HG02840 (cell line): ENCODE measurements around the gene CNTNAP2.

Experiments
- ATAC-seq: cut with Tn5 transposase; IDR thresholded peaks from one replicate; pipeline ENCODE4 v1.9.1; 2021; ENCODE audit warnings: mild to moderate bottlenecking, moderate library complexity, moderate number of reproducible peaks; ENCODE audit not compliant: unreplicated experiment, low FRiP score

Gene CNTNAP2

DNA sequence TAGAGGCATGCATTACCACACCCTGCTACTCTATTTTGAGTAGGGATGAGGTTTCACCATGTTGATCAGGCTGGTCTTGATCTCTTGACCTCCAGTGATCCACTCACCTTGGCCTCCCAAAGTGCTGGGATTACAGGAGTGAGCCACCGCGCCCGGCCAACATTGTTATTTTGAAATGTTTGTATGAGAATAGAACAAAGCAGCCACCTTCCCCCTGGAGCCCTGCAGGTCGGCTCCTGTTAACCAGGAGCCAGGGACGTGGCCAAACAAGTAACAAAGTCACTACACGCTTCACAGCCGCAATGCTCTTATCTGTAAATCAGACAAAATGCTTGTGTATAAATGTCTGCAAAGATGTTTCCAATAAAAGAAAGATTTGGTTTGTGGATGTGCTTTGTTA, 295.4 kb downstream of the CNTNAP2 start:
- no peak for ATAC-seq

DNA sequence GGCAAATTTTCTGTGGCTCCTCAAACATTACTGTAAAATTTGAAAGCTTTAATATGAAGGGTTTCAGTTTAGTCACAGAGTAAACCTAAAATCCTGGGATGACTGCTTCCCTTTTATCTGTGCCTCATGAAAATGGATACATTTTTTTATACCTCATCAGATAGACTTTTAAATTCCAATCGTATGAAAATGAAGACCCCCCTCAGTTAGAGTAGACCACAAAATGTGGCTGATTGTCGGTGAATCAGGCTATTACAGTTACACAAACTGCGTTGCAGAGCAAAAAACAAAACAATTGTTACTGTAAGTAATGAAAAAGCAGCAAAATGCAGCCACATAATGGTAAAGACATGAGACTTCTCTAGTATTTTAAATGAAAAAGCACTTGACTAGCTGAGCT, 296.2 kb downstream of the CNTNAP2 start:
- no peak for ATAC-seq

GRCh38 chr7:146414373-146414772, 297.8 kb downstream of the CNTNAP2 start:
- ATAC-seq: no peak

DNA sequence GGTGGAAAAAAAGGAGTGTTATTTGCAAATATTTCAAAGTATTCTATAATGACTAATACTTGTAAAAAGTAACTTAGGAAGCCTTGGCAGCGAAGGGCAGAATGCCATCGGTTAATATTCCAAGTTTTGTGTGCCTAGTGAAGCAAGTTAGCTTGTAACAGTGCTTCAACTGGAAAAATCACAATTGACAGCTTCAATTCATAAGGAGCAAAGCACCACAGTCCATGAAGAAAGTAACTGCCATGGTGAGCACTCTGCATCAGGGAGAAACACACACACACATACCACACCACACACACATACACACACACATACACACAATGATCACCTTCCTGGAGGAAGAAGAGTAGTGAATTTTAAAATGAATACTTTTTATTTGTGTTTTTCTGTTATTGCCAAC, 298.3 kb downstream of the CNTNAP2 start:
- no peak for ATAC-seq

GRCh38 chr7:146417176-146417575, 300.6 kb downstream of the CNTNAP2 start:
- ATAC-seq: no peak

DNA sequence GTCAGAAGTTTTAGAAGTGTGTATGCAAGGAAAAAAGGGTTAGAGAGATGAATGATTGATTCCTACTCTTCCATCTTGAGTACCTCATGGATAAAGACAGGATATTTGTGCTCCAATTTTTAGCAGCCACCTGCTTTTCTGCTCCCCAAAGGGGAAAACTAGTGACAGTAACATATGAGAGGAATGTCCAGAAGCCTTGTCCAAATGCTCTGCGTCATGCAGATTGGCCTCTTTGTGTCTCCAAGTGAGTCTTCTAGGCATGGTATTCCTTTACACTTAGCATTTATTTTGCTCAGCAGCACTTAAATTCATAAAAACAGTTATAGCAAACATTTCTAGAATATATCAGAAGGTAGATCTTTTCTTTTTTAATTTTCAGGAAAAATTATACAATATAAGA, 306.8 kb downstream of the CNTNAP2 start:
- no peak for ATAC-seq

DNA sequence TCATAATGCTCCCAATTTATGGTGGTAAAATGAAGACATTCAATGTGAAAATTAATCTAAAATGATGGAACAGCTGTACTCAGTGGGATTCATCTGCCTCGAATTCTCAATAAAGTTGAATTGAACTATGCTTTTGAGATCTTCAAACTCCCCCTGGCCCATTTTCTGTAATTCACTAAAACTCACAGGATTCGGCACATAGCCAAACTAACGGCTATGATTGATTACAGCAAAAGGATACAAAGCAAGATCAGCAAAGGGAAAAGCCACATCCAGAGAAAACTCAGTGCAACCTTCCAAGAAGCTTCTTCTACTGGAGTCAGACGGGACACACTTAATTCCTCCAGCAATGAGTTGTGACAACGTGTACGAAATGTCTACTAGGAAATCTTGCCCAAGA, 307.5 kb downstream of the CNTNAP2 start:
- ATAC-seq: no peak

GRCh38 chr7:146433501-146433900, 316.9 kb downstream of the CNTNAP2 start:
- no peak for ATAC-seq

- no peak for ATAC-seq
These were observed 326.5 kb downstream of the CNTNAP2 start for GRCh38 chr7:146443102-146443501.

- no peak for ATAC-seq
These were observed 333.0 kb downstream of the CNTNAP2 start for GRCh38 chr7:146449625-146450024.

GRCh38 chr7:146455091-146455655, 338.6 kb downstream of the CNTNAP2 start:
- ATAC-seq: no peak

DNA sequence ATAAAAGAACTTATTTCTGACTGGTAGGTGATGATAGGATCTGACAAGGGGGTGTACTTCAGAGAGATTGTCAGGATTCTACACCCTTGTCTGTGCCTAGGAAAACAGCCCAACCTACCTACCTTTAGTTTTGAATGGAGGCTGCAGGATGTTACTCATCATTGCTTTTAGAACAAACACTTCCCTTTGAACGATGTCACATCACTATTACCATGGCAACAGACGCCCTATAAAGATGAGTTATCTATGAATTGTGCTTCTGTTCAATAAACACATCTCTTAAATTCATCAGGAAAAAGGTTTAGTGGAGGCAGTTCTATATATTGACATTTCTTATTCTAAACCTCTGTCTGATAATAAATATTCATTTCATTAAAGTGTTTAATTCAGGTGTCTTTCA, 362.4 kb downstream of the CNTNAP2 start:
- no peak for ATAC-seq

GRCh38 chr7:146486519-146486918, 369.9 kb downstream of the CNTNAP2 start:
- no peak for ATAC-seq

- no peak for ATAC-seq
These were observed 375.4 kb downstream of the CNTNAP2 start for GRCh38 chr7:146492017-146492416.

GRCh38 chr7:146494952-146495596, 378.5 kb downstream of the CNTNAP2 start:
- no peak for ATAC-seq

- ATAC-seq: no peak
These were observed 380.1 kb downstream of the CNTNAP2 start for GRCh38 chr7:146496657-146497056.

DNA sequence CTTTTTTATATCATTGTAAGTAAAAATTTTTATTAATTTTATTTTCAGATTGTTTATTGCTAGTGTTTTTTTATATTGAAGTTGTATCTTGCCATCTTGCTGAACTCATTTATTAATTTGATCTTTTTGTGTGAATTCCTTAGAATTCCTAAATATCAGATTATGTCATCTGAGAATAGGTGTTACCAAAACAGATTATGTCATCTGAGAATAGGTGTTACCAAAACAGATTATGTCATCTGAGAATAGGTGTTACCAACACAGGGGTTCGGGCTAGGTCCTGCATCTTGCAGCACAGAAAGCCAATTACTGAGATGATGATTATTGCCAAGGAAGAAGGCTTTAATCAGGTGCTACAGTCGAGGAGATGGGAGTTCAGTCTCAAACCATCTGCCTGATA, 383.4 kb downstream of the CNTNAP2 start:
- ATAC-seq: no peak

DNA sequence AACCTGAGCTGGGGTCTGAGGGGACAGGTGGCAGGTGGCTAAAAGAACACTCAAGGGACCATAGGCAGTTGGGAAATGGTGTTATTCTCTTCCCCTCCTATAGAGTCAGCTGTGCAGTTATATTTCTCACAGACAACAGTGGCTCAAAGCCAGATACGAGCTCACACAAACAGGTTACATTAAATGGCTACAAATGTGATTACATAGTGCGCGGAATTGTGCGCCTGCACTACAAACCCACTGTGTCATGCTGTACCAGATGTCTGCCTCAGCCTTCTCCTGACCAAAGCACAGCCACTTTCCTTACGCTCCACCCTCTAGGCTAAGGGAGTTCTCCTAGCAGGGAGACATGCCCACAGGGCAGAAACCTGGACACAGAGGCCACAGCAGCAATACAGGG, 387.2 kb downstream of the CNTNAP2 start:
- ATAC-seq: no peak

GRCh38 chr7:146510088-146510680, 393.6 kb downstream of the CNTNAP2 start:
- no peak for ATAC-seq

DNA sequence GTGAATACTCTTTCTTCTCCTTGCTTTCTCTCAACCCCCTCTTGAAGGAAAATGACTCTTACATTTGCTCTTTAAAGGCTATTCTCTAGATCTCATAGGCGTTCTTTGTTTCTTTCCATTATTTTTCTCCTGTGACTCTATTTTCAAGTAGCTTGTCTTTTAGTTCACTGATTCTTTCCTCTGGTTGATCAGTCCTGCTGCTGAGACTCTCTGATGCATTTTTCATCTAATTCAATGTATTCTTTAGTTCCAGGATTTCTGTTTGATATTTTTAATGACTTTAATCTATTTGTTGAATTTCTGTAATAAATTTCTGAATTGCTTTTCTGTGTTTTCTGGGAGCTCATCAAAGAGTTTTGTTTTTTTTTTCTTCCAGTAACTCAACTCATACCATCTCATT, 397.7 kb downstream of the CNTNAP2 start:
- ATAC-seq: no peak

GRCh38 chr7:146528581-146528980, 412.0 kb downstream of the CNTNAP2 start:
- no peak for ATAC-seq

DNA sequence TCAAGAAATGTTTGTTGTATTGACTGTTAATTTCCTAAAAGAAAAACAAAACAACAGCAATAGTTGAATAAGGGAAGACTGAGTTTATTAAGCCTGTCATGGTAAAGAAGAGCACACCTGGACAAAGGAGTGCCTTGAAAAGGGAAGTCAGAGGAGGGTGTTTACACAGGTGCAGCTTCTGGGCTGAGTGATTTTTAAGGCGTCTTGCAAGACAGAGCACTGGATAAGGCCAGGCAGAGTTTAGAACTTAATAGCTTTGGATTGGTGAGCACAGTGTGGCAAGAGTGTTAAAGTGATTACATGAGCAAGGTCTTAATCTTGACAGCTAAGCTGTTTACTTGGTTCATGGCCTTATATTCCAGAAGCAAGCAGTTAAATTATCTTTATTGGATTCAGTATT, 423.2 kb downstream of the CNTNAP2 start:
- no peak for ATAC-seq
